ENCODE measurements around the gene ALDH1L1. TPM values are rescaled to one million over a fixed set of nuclear protein-coding genes. Genes with fewer than 3 reads are reported as not detected.

ALDH1L1 gene
- total RNA-seq, 1 donor from 2014 or later, result not detected

- no peak for DNase-seq
These were observed 10.9 kb upstream of the ALDH1L1 start for GRCh38 chr3:126191246-126191645.

DNA sequence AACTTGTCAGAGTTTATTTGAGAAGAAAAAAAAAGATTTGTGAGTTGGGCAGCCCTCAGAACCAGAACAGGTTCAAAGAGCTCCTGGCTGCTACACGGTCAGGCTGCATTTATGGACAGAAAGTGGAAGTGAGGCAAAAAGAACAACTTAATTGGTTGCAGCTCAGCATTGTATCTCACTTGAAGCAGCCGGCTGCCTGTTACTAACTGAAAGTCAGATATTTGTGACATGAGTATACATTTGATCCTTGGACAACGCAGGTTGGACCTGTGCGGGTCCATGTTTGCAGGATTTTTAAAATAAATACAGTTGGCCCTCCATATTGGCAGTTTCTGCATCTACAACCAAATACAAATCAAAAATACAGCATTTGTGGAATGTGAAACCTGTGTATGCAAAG lies 7.5 kb upstream of the ALDH1L1 start:
- no peak for DNase-seq

DNA sequence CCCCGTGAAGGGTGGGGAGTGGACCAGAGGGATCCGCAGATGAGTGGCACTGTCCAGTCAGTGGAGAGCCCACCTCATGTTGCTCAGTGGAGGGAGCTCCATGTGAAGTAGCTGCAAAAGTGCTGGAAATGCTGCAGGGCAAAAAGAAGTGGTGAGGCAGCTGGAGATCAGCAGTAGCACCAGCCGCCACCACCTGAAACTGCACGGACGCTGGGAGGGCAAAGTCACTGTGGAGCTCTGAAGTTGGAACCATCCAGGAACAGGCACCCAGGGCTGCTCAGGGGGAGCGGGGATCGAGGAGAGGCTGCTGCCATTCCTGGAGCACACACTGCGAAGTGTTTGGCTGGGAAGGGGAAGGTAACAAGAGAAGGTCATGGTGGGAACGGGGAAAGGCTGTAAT lies 6.4 kb upstream of the ALDH1L1 start:
- no peak for DNase-seq

DNA sequence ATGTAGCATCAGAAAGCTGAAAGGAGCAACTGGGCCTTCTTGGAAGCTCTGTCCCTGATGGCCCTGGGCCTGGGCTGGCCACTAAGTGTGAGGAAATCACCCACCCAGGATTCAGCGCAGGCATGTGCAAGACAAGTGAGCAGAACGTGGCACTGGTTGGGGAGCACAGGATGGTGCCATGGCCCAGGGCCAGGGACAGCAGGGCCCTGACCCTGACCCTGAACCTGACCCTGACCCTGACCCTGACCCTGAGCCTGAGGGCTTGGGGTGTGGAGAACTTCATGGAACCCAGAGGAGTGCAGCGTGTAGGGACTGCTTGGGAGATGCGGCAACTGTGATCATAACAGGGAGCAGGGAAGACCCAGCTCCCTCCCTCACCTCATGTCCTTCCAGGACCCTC lies 5.9 kb upstream of the ALDH1L1 start:
- DNase-seq, result no peak

GRCh38 chr3:126184465-126185000 lies 4.1 kb upstream of the ALDH1L1 start:
- DNase-seq, result no peak

DNA sequence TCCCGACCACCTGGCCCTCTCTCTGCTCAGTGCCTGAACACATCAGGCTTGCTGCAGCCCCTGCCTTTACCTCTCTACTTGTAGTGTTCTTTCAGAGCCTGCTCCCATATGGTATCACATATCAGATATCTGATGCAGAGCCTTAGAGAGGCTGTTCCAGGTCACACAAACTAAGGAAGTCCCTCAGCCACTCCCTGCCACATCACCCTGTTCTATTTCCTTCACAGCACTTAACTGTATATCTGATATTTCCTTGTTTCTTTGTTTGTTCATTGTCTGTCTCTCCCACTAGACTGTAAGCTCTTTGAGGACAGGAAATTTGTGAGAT lies 976 bp upstream of the ALDH1L1 start:
- no peak for DNase-seq

DNA sequence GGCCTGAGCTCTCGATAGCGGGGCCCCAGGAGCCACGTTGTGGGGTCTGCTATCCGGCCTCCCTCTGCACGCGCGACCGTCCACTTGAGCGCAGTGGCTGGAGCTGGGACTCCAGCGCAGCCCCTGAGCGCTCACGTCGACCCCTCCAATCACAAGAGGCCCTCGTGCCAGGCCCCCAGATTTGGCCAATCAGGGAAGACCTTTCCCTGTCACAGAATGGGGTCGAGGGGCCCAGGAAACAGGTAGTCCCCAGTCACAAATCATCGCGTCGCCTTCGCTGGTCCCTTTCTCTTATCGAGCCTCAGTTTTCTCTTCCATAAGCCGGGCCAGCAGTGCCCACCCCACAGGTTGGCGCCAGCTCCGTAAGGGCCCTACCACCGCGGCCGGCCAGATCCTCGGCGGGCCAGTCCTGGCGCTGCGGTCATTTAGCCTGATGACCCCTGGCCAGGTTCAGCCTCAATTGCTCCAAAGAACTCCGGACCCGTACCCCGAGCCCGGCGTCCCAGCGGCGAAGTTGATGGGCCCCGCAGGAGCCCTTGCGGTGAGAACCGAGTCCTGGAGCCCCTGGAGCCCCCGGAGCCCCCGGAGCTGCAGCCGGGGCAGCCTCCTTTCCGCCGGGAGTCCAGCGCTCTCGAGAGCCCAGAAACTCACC lies 435 bp downstream of the ALDH1L1 start:
- no peak for DNase-seq

GRCh38 chr3:126170073-126170777 lies 10.2 kb downstream of the ALDH1L1 start:
- no peak for DNase-seq

GRCh38 chr3:126167566-126167965 lies 12.8 kb downstream of the ALDH1L1 start:
- DNase-seq, result no peak

DNA sequence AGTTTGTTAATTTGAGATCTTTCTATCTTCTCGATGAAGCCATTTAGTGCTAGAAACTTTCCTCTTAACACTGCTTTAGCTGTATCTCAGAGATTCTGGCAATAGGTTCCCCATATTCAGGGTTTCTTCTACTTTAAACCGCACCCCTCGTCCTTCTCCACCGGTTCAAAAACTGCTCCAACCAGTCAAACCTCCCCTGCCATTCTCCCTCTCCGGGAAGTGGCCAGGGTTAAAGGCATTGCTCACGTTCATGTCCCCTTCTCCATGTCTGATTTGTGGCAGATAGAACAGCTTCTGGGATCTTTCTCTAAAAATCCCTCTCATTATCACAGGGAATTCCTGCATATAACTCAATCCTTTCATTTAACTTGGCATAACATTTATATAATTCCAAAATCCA lies 14.4 kb downstream of the ALDH1L1 start:
- no peak for DNase-seq

GRCh38 chr3:126161309-126161708 lies 19.1 kb downstream of the ALDH1L1 start:
- DNase-seq, result no peak

- no peak for DNase-seq
These were observed 19.9 kb downstream of the ALDH1L1 start for GRCh38 chr3:126160243-126161210.

DNA sequence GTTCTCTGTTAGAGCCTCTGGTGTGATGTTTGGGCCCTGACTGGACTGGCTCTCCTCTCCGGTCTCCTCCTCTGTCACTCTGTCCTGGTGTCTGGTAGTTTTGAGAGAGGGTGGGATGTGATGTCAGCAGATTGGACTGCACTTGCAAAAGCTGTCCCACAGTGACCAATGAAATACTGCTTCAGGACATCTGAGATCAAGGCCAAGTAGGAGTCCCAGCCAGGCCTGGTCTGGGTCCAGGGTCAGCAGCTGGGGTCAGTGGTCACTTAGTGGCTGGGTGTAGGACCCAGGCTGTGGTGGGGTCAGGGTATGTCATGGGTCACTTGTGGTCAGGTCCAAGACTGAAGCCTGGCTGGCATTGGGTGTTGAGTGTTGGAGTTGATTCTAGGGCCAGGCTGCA lies 20.9 kb downstream of the ALDH1L1 start:
- no peak for DNase-seq

DNA sequence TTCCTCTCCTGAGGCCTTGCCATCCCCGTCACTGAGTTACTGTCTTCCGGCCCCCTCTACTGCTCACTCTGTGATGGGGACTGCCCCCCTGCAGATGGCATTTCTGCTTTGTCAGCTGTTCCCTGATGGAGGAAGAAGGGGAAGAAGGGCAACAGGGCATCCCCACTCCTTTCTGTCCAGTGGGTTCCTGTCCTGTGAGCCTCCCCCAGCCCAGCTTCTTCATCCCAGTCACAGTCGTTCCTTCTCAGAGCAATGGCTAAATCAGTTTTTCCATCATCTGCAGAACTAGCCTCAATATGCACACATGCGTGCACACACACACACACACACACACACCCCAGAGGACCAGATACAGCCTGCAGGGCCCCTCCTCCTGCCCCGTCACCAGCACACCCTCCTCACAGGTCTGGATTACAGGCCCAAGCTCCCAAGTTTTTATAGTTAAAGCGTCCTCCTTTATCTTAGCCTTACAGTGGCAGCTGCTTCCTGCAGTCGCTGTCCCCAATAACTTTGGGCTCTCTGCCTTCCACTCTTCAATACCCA lies 21.4 kb downstream of the ALDH1L1 start:
- DNase-seq, result no peak

DNA sequence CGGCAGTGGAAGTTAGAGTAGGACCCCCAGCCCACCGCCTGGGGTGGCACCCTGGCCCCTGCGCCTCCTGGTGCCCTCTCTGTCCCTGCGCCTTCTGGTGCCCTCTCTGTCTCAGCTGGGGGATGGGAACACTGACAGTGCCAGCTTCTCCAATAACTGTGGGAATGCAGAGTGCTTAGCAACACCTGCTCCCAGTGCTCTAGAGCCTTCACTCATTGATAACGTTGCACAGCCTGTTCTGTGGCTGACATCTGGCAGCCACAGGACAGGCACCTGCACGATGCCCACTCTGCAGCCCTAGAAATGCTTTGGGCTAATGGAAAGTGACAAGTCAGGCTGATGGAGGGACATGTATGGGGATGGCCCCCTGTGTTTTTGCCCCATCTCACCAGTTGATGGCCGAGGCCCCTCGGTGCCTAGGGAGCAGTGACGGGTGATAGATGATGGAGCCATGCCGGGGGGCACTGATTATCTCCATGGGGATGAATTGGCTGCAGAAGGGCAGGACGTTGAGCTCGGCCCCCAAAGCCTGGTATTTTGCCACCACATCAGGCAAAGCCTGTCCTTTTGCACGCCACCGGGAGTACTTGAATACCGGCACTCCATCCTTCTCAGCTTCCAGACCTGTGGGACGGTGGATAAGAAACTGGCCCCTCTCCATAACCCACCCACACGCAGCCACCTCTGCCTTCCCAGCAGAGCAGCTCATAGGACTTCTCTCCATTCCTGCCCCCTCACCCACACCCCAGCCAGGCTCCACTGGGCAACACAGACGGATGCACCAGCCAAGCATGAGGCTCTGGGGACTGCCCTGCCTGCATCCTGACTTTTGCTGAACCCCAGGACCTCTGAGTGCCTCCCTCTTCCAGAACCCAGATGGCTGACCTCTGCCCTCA lies 22.1 kb downstream of the ALDH1L1 start:
- DNase-seq, result no peak

DNA sequence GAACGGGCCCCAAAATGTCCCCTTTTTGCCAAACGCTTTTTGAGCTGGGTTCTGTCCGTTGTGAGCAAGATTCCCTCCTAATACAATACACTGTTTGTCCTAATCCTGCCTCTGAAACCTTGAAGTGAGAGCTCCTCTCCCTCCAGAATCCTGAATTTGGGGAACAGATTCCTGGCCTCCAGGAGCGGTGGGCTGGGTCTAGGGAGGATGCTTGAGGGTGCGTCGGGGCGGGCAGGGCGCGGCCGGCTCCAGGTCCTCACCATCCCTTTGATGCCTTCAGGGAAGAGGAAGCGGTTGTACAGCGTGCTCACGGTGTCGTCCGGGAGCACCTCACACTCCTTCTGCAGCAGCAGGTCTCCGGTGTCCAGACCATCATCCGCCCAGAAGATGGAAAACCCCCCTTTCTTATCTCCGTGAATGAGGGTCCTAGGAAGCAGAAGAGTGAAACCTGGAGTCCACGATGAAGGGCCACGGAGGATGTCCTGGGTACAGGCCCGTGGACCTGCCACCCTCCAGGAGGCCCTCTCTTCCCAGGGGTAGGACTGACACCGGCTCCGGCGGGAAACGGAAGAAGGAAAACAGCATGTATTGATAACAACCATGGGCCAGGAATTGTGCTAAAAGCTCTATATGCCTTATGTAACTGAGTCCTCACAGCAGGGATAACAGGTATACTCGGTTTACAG lies 23.2 kb downstream of the ALDH1L1 start:
- DNase-seq, result no peak

DNA sequence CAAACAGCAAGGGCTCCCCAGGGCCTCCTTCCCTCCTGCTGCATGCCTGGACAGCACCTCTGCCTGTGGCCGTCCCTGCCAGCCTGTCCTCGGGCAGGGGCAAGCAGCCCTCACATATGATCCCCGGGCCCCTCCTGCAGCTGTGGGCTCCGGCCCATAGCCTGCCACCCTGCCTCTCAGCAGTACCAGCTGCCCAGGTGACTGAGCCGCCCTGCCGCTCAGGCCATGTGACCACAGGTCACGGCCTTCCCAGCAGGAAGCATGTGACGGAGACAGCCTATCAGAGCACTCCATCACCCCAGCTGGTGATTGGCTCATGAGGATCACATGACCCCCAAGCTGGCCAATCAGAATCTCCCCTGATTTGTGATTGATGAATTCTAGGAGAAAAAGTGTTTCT lies 23.9 kb downstream of the ALDH1L1 start:
- DNase-seq, result no peak

DNA sequence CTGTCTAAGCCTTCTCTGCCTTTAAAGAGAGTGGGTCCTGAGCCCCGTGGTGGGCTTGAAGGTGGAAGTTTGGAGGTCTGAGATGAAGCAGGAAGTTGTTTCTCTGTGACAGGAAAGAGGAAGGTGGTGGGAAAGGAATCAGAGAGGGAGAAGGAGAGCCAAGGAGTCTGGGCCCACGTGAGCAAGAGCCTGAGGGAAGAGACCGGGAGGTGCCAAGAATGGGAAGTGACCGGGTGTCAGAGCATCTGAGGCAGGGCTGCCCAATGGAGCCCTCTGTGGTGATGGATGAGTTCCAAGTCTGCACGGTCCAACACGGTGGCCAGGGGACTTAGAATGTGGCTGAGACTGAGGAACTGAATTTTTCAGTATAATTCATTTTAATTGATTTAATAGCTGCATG lies 24.6 kb downstream of the ALDH1L1 start:
- DNase-seq, result no peak

GRCh38 chr3:126155280-126155640 lies 25.1 kb downstream of the ALDH1L1 start:
- no peak for DNase-seq

- DNase-seq, result no peak
These were observed 25.8 kb downstream of the ALDH1L1 start for GRCh38 chr3:126154391-126155279.

All from dermis blood vessel endothelial cell (primary cell).